IMR-90 (cell line): ENCODE measurements around the gene PIP4P1. TPM values are rescaled to one million over a fixed set of nuclear protein-coding genes. Genes with fewer than 3 reads are reported as not detected.
"Not testable (repeated sequence)": the region's sequence is repeated elsewhere in the genome, so short reads cannot be mapped to it uniquely, and the experiment has no call there.

ENCODE experiments used
- ATAC-seq: fragments of 200-7000 bp; cut with Tn5 transposase; 2 replicates; pipeline ENCODE4 v1.9.1; 2020; ENCODE audit warnings: low read depth, mild to moderate bottlenecking, moderate library complexity
- BruUV-seq: library from RNA; stranded (reverse); fragments of 400-500 nt; replicated peaks from 2 replicates; lab custom pipeline; 2021; lab: Mats Ljungman, UMichigan
- CTCF ChIA-PET: fragments of 300-600 bp; formaldehyde crosslinking; extraction: SDS; loops from one replicate; lab custom pipeline; 2021; ENCODE audit warnings: antibody characterized with exemption; lab: Yijun Ruan, JAX
- POLR2A ChIA-PET: fragments of 300-600 bp; sonication (Branson Sonifier 250); formaldehyde crosslinking; loops from one replicate; lab custom pipeline; 2022; ENCODE audit warnings: antibody characterized with exemption; ENCODE audit not compliant: unreplicated experiment; lab: Charles Lee
- DNase-seq: peaks from one replicate; pipeline ENCODE4 v3.0.0; 2013
- H2AFZ ChIP-seq: replicated peaks from 2 replicates; pipeline ENCODE3; 2013; ENCODE audit warnings: low read length, mild to moderate bottlenecking; ENCODE audit not compliant: poor library complexity
- H2AK5ac ChIP-seq: 2 replicates; pipeline ENCODE4 v1.6.1; 2013; ENCODE audit warnings: low read depth, low read length, inconsistent platforms
- H2AK9ac ChIP-seq: replicated peaks from 2 replicates; pipeline ENCODE3; 2013; ENCODE audit warnings: mild to moderate bottlenecking, low read depth, low read length, moderate library complexity; ENCODE audit not compliant: poor library complexity
- H2BK120ac ChIP-seq: 2 replicates; pipeline ENCODE4 v1.6.1; 2013; ENCODE audit warnings: low read depth, low read length, inconsistent platforms
- H2BK15ac ChIP-seq: 3 replicates; pipeline ENCODE4 v1.6.1; 2013; ENCODE audit warnings: low read depth, low read length, inconsistent platforms
- H2BK20ac ChIP-seq: 2 replicates; pipeline ENCODE4 v1.6.1; 2013; ENCODE audit warnings: low read depth, mild to moderate bottlenecking, inconsistent platforms, low read length, moderate library complexity
- H2BK5ac ChIP-seq: 2 replicates; pipeline ENCODE4 v1.6.1; 2013; ENCODE audit warnings: mild to moderate bottlenecking, low read depth, low read length, inconsistent platforms; ENCODE audit not compliant: poor library complexity, severe bottlenecking
- H3K14ac ChIP-seq: replicated peaks from 2 replicates; pipeline ENCODE4 v1.6.1; 2013; ENCODE audit warnings: low read depth, low read length, inconsistent platforms
- H3K18ac ChIP-seq: 2 replicates; pipeline ENCODE4 v1.6.1; 2013; ENCODE audit warnings: low read depth, low read length, control low read depth
- H3K23ac ChIP-seq: 2 replicates; pipeline ENCODE4 v1.6.1; 2013; ENCODE audit warnings: low read depth, low read length, inconsistent platforms
- H3K27ac ChIP-seq: 2 replicates; pipeline ENCODE4 v1.5.1; 2013; ENCODE audit warnings: mild to moderate bottlenecking, control low read depth, low read length; ENCODE audit not compliant: insufficient read depth
- H3K27me3 ChIP-seq: 2 replicates; pipeline ENCODE4 v1.6.1; 2013; ENCODE audit warnings: low read length; ENCODE audit not compliant: control insufficient read depth, insufficient read depth
- H3K36me3 ChIP-seq: 2 replicates; pipeline ENCODE4 v1.6.1; 2013; ENCODE audit warnings: low read length, mixed read lengths; ENCODE audit not compliant: control insufficient read depth, insufficient read depth
- H3K4ac ChIP-seq: 2 replicates; pipeline ENCODE4 v1.6.1; 2013; ENCODE audit warnings: low read depth, low read length, inconsistent platforms
- H3K4me1 ChIP-seq: 2 replicates; pipeline ENCODE4 v1.6.1; 2013; ENCODE audit warnings: low read length, mixed read lengths; ENCODE audit not compliant: control insufficient read depth, insufficient read depth
- H3K4me2 ChIP-seq: 2 replicates; pipeline ENCODE4 v1.6.1; 2013; ENCODE audit warnings: low read depth, mild to moderate bottlenecking, control low read depth, low read length, moderate library complexity
- H3K4me3 ChIP-seq: 2 replicates; pipeline ENCODE4 v1.5.1; 2013; ENCODE audit warnings: low read depth, mild to moderate bottlenecking, control low read depth, low read length, moderate library complexity; ENCODE audit not compliant: insufficient read depth
- H3K56ac ChIP-seq: 2 replicates; pipeline ENCODE4 v1.6.1; 2013; ENCODE audit warnings: low read length, inconsistent platforms; ENCODE audit not compliant: insufficient read depth; ENCODE audit errors: extremely low read depth
- H3K79me1 ChIP-seq, 2 experiments: 2 replicates each; pipeline ENCODE4 v1.6.1; 2013; ENCODE audit warnings: low read length in 2 of 2, inconsistent platforms in 1 of 2, low read depth in 1 of 2
- H3K9ac ChIP-seq: 2 replicates; pipeline ENCODE4 v1.6.1; 2013; ENCODE audit warnings: low read depth, low read length, control low read depth
- H3K9me1 ChIP-seq: 2 replicates; pipeline ENCODE4 v1.6.1; 2013; ENCODE audit warnings: low read length, inconsistent platforms; ENCODE audit not compliant: insufficient read depth
- H3K9me3 ChIP-seq: 2 replicates; pipeline ENCODE4 v1.6.1; 2013; ENCODE audit warnings: low read length; ENCODE audit not compliant: control insufficient read depth, insufficient read depth
- H4K20me1 ChIP-seq: 2 replicates; pipeline ENCODE4 v1.6.1; 2013; ENCODE audit warnings: low read length, inconsistent platforms; ENCODE audit not compliant: insufficient read depth
- H4K5ac ChIP-seq: 2 replicates; pipeline ENCODE4 v1.6.1; 2013; ENCODE audit warnings: mild to moderate bottlenecking, low read depth, low read length, control low read depth
- H4K8ac ChIP-seq, 2 experiments: 2 replicates each; pipeline ENCODE4 v1.6.1; 2013; ENCODE audit warnings: low read depth in 2 of 2, low read length in 2 of 2, control low read depth in 1 of 2, inconsistent platforms in 1 of 2
- H4K91ac ChIP-seq: 2 replicates; pipeline ENCODE4 v1.6.1; 2013; ENCODE audit warnings: low read depth, low read length, inconsistent platforms; ENCODE audit not compliant: insufficient read depth
- WGBS, 2 experiments: methylation state at CpG; one replicate each; pipeline versions ENCODE4 v1.1.5 to v1.1.7; 2013; ENCODE audit warnings: missing lambda C conversion rate in 2 of 2; ENCODE audit not compliant: insufficient read length in 1 of 2; ENCODE audit errors: extremely low coverage in 2 of 2; 5-methylcytosine and 5-hydroxymethylcytosine counted together
- dilution Hi-C: fragments of 300-500 bp; cut with HindIII; formaldehyde crosslinking; loops from one replicate; pipeline ENCODE4 v1.14.3; 2018; ENCODE audit warnings: low sequenced_read_pairs; ENCODE audit not compliant: unreplicated experiment
- in situ Hi-C: fragments of 300-500 bp; cut with MboI; formaldehyde crosslinking; loops from 3 replicates; pipeline ENCODE4 v1.14.3; 2019; ENCODE audit warnings: low sequenced_read_pairs, inconsistent platforms, mixed read lengths
- intact Hi-C: fragments of 100-400 bp; cut with micrococcal nuclease; formaldehyde crosslinking; loops from 2 replicates; pipeline ENCODE4 v1.10.0; 2022
- polyA plus RNA-seq, 3 experiments: library from polyadenylated mRNA; depleted of rRNA; stranded (reverse); fragments of >200 nt; gene quantifications; 2 replicates each; pipeline ENCODE4 v1.2.3, GENCODE V29; 2012; ENCODE audit warnings: low replicate concordance in 1 of 3
- total RNA-seq: library from RNA; depleted of rRNA; stranded (reverse); fragments of >200 nt; gene quantifications from 2 replicates; pipeline ENCODE4 v1.2.3, GENCODE V29; 2012

The PIP4P1 gene
- total and polyA plus RNA-seq, 2 of the 4 experiments (the other 2 are of a cell fraction), result 15.2 to 27.8 TPM

GRCh38 chr14:20506276-20506675, 45.0 kb upstream of the PIP4P1 start:
- H3K27me3 ChIP-seq, POLR2A ChIA-PET: not testable (repeated sequence)
- WGBS, 2 experiments, result no CpG with 5 or more reads among the region's 30 CpGs

More at GRCh38 chr14:20506276-20506675, 45.0 kb upstream of the PIP4P1 start:
- CTCF ChIA-PET, H3K4ac ChIP-seq, H3K9me3 ChIP-seq, ATAC-seq, H2BK120ac ChIP-seq, H3K36me3 ChIP-seq, H3K4me3 ChIP-seq, H4K20me1 ChIP-seq, DNase-seq, H4K91ac ChIP-seq, H3K9ac ChIP-seq, H3K23ac ChIP-seq, H2BK5ac ChIP-seq, H2BK20ac ChIP-seq, H2AK9ac ChIP-seq, H3K18ac ChIP-seq, BruUV-seq, H3K4me1 ChIP-seq, H3K56ac ChIP-seq, H3K14ac ChIP-seq, H2AK5ac ChIP-seq, H2BK15ac ChIP-seq, H3K79me1 ChIP-seq, H3K9me1 ChIP-seq, H4K5ac ChIP-seq, H3K27ac ChIP-seq, intact Hi-C loops, dilution Hi-C loops, H3K4me2 ChIP-seq, in situ Hi-C loops, H2AFZ ChIP-seq, H4K8ac ChIP-seq: not testable (repeated sequence)
